NT2/D1 (cell line): ENCODE measurements around the gene ZNF429.

Experiments used
- DNase-seq: peaks from one replicate; pipeline ENCODE4 v3.0.0-alpha.2; 2011; ENCODE audit warnings: low read depth, low spot score
- H3K27me3 ChIP-seq: 2 replicates; pipeline ENCODE4 v1.6.0; 2011; ENCODE audit warnings: mild to moderate bottlenecking; ENCODE audit not compliant: insufficient read length, insufficient read depth
- H3K36me3 ChIP-seq: 2 replicates; pipeline ENCODE4 v1.6.1; 2011; ENCODE audit warnings: mild to moderate bottlenecking, low read length, mixed read lengths; ENCODE audit not compliant: insufficient read depth, insufficient read length
- H3K4me1 ChIP-seq: 2 replicates; pipeline ENCODE4 v1.5.1; 2011; ENCODE audit not compliant: insufficient read depth, insufficient read length
- H3K4me3 ChIP-seq: 2 replicates; pipeline ENCODE4 v1.5.1; 2011; ENCODE audit warnings: low read depth; ENCODE audit not compliant: insufficient read length
- H3K9ac ChIP-seq: 2 replicates; pipeline ENCODE4 v1.6.0; 2011; ENCODE audit warnings: low read depth; ENCODE audit not compliant: insufficient read length
- H3K9me3 ChIP-seq: 2 replicates; pipeline ENCODE4 v1.5.1; 2011; ENCODE audit warnings: mild to moderate bottlenecking, low read length; ENCODE audit not compliant: insufficient read depth
- SUZ12 ChIP-seq: IDR thresholded peaks from 2 replicates; pipeline ENCODE4 v1.6.1; 2011; ENCODE audit not compliant: insufficient read length, insufficient read depth; ENCODE audit errors: extremely low read depth
- YY1 ChIP-seq: IDR thresholded peaks from 2 replicates; pipeline ENCODE4 v1.6.1; 2011; ENCODE audit not compliant: insufficient read length, insufficient read depth
- ZNF274 ChIP-seq: IDR thresholded peaks from 2 replicates; pipeline ENCODE4 v1.6.1; 2011; ENCODE audit warnings: mild to moderate bottlenecking, low read depth, low read length

The ZNF429 gene

DNA sequence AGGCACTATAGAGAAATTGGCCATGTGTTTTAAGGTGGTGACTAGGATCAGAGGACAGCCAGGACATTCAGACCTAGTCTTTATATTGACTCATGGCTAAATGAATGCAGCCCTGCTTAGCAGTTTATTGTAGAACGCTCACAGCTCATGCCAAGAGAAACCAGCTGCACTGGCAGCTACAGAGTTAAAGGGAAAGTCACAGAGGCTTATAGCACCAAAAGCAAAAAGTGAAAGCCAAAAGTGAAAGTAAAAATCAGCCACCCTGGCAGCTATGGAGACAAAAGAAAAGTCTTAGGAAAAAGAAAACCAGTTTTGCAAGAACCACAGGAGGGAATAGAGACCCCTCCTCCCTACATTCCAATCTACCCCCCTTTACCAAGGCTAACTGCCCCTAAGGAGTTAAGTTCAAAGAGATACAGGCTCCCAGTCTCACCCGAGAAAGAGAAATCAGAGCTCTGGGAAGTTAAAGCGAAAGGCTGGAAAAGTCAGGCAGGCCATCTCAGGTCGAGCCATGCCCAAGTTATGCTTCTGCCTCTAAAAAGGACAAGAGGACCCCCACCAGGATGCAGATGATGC is 99.0 kb downstream of the ZNF429 start:
- TF ChIP-seq ZNF274, result no peak
- no peak for TF ChIP-seq YY1
- no peak for TF ChIP-seq SUZ12
- Histone ChIP-seq H3K9me3 (peaks cover 12% of the 10 kb centered on the region; the same call in 1 of the 2 replicates), H3K4me1 (peaks cover 14% of the 10 kb centered on the region), H3K4me3 (no peak overlapping the region), H3K9ac (peak overlapping the region; percentile 71), H3K27me3 (no peaks in the 10 kb centered on the region), H3K36me3 (no peaks in the 10 kb centered on the region)
- peak; percentile 70 for DNase-seq
